GF-D8 (cell line): ENCODE measurements around the gene ZNF534.
"Not testable (repeated sequence)": the region's sequence is repeated elsewhere in the genome, so short reads cannot be mapped to it uniquely, and the experiment has no call there.

Experiments
- DNase-seq: peaks from one replicate; lab custom pipeline; 2025; lab: John Stamatoyannopoulos, UW

The ZNF534 gene

DNA sequence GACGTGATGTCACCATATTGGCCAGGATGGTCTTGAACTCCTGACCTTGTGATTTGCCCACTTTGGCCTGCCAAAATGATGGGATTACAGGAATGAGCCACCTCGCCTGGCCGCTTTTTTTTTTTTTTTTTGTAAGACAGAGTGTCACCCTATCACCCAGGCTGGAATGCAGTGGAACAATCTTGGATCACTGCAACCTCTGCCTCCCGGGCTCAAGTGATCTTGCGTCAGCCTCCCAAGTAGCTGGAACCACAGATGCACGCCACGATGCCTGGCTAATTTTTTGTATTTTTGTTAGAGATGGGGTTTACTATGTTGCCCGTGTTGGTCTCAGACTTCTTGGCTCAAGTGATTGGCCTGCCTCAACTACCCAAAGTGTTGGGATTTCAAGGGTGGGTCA is 69.6 kb downstream of the ZNF534 start:
- DNase-seq: no peak

DNA sequence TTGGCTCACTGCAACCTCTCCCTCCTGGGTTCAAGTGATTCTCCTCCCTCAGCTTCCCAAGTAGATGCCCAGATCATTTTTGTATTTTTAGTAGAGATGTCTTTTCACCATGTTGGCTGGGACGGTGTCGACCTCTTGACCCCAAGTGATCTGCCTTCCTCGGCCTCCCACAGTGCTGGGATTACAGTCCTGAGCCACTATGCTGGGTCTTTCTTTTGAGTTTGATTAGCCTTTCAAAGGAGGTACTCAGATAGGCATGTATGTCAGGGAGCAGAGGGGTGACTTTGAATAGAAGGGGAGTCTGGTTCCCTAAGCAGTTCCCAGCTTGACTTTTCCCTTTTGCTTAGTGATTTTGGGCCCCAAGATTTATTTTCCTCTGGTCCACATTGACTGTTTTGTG is 71.5 kb downstream of the ZNF534 start:
- DNase-seq: not testable (repeated sequence)

DNA sequence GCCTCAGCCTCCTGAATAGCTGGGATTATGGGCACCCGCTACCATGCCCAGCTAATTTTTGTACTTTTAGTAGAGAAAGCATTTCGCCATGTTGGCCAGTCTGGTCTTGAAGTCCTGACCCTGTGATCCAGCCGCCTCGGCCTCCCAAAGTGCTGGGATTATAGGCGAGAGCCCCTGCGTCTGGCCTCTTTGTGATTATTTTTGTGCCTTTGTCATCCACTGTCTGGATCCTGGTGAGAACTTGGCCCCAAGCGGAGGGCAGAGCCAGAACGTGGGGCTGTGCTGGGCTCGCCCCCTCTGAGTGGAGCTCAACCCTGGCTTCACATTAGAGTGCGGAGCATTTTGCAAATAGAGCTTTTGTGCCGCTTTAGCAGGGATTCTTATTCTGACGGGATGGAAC is 72.0 kb downstream of the ZNF534 start:
- DNase-seq: not testable (repeated sequence)
